ENCODE measurements around the gene CDHR2. TPM values are rescaled to one million over a fixed set of nuclear protein-coding genes. Genes with fewer than 3 reads are reported as not detected.
"Not testable (repeated sequence)": the region's sequence is repeated elsewhere in the genome, so short reads cannot be mapped to it uniquely, and the experiment has no call there.

The CDHR2 gene
- total RNA-seq, 1 donor from 2014 or later, result under 0.01 TPM

DNA sequence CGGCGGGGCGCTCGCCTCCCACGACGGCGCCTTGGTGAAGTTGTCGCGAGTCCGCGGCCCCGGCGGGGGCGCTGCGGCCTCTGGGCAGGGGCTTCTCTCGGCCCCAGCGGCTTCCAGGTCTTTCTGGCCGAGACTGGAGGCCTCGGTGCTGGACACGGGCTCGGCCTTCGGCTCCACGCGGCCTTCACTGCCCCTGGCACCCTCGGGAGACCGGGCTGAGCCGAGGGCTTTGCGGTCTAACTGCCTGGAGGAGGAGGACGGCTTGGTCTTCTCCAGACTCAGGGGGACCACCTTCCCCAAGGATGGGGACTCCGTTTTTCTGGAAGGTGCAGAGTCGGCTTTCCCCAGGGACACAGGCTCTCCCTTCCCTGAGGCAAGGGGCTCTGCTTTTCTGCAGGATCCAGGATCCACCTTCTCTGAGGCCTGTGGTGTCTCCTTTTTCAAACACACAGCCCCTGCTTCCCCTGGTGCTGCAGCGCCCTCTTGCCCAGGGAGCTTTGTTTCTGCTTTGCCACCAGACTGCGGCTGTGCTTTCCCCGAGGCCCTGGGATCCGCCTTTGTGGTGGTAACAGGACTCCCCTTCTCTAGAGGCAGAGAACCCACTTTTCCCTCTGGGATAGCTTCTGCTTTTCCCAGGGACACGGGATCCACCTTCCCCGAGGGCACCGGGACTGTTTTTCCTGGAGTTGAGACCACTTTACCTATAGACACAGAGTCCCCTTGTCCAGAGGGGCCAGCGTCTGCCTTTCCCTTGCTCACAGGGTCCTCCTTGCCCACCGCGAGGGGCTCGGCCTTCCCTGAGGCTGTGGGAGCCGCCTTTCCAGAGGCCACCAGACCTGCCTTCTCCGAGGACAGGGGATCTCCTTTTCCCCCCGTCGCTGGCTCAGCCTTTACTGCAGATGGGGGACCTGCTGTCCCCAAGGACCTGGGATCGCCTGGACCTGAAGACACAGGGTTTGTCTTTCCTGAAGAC, 48.6 kb downstream of the CDHR2 start:
- DNase-seq, result no peak

DNA sequence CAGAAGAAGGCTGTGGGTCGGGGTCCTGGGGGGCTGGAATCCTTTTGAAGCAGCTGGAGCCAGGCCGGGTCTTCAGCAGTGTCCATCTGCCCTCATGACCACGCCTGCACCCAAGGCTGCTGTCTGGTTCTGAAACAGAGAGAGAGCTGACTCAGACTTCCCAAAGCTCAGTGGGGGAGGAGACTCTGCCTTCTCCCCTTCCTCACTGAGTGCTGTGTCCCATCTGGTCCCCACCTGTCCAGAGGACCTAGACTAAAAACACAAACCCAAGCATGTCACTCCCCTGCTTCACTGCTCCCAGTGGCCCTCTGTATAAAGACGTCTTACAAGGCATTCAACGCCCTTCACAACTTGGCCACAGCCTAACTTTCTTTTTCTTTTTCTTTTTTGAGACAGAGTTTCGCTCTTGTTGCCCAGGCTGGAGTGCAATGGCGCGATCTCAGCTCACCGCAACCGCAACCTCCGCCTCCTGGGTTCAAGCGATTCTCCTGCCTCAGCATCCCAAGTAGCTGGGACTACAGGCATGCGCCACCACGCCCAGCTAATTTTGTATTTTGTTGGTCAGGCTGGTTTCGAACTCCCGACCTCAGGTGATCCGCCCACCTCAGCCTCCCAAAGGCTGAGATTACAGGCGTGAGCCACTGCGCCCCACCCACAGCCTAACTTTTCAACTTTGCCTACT, 50.7 kb downstream of the CDHR2 start:
- not testable (repeated sequence) for DNase-seq

DNA sequence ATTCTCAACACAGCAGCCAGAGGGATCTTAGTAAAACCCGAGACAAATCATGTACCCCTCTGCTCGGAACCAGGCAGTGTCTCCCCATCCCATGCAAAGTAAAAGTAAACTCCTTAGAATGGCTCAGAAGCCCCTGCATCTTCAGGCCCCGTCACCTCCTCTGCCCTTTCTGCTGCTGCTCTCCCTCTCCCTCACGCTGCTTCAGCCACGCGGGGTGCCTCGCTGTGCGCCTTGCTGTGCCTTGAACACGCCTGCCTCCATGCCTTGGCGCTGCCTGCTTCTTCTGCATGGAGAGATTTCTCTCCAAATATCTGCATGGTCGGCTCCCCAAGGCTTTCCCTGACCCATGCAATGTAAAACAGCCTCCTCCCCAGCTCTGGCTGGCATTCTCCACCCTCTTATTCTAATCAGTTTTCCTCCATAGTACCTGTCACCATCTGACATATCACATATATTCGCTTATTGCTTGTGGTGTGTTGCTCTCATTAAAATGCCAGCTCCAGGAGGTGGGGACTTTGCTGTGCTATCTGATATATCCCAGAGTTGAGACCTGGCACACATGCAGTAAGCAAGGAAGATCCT, 52.9 kb downstream of the CDHR2 start:
- no peak for DNase-seq

DNA sequence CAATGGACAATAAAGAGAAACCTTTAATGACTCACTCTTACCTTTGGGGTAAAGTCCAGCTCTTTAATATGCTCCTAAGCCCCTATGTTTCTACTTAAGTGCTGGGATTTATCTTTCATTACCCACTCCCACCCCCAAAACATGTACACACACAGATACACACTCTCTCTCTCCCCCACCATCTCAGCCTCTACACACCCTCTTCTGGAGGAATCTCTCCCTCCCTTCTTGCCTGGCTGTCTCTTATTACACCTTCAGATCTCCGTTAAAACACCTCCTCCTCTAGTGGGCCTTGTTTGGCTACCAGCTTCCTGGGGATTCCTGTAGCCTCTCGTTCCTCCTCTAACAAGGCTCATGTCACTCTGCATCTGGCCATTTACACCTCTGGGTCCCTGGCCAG, 53.9 kb downstream of the CDHR2 start:
- no peak for DNase-seq

DNA sequence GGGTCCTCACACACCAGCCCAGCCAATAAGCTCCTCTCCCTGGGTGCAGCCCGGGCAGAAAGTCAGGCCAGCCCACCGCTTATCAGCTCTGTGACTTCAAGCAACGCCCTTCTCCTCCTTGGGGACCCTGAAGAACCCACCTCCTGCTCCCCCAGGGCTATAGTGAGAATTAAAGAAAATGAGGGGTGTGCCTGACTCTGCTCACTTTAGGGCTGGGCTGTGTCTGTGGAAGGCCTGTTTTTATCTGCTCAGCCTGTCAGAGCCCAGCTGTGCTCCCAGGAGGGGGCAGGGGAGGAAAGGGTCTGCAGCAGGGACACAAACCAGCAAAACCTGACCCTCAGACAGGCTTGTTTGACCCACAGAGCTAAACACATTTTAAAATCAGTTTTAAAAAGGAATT, 56.9 kb downstream of the CDHR2 start:
- DNase-seq, result no peak

DNA sequence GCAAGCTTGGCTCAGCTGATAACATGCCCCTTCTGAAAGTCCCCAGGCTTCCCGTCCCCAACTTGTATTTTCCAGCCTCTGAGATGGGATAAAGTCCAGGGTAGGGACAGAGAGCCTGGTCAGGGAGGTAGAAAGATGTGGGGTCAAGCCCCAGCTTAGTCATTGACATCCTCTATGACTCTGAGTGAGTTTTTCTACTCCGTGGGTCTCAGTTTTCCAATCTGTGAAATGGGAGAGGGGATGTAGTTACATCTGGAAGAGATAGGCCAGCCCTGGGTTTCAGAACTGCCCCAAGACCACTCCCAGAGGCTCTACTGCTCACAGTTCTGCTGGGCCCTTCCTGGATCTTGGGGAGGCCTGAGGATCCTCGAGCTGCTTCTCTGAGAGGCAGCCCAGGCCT, 57.7 kb downstream of the CDHR2 start:
- no peak for DNase-seq

DNA sequence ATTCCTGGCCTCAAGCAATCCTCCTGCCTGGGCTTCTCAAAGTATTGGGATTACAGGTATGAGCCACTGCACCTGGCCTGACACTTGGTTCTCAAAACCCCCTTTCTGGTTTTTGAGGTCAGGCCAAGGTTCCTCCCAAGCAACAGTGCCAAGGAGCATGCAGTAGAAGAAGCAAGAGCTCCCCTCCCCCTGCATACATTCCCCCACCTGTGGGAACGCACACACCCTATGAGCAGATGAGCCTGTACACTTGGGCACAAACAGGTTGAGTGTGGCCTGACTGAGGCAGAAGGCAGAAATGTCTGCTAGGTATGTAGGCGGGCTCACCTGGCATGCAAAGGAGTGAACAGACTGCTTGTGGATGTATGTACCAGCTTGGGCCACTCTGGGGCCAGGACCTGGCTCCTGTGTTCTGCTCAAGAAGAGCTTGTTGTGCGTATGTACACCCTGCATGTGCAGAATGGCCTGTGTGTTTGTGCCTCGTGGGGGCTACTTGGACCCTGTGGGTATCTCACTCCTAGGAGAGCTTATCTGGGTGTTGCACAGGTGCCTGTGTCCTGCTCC, 59.1 kb downstream of the CDHR2 start:
- no peak for DNase-seq

DNA sequence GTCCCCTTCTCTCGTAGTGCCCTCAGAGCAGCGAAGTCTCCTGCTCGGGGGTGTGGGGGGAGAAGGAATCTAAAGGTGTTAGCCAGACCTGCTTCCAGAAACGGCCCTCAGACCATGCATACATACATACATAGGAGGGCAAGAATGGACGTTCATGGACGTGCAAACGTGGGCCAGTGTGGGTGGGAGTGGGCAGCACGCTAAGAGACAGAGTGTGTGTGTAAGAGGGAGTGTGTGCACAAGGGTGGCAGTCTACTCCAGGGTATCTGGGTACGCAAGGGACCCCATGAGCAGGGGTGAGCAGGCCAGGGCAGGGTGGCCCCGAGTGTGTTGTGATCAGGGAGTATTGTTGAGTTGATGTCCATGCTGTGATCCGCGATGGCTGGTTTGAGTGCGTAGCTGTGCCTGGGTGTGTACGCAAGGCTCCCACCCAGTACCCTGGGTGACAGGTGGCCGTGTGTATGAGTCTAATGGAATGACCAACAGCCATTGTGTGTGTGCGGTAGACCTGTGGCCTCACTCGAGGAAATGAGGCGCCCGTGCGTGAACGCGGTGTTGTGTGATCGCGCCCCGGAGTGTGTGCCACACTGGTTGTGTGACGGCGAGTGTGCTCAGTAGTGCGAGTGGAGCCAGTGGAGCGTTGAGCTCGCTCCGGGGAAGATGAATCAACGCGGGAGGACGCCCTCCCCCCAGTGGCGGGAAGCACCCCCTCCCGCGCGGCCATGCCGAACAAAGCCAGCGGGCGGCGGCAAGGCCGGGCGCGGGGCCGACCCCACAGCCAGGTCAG, 60.0 kb downstream of the CDHR2 start:
- DNase-seq, result peak; percentile 43

DNA sequence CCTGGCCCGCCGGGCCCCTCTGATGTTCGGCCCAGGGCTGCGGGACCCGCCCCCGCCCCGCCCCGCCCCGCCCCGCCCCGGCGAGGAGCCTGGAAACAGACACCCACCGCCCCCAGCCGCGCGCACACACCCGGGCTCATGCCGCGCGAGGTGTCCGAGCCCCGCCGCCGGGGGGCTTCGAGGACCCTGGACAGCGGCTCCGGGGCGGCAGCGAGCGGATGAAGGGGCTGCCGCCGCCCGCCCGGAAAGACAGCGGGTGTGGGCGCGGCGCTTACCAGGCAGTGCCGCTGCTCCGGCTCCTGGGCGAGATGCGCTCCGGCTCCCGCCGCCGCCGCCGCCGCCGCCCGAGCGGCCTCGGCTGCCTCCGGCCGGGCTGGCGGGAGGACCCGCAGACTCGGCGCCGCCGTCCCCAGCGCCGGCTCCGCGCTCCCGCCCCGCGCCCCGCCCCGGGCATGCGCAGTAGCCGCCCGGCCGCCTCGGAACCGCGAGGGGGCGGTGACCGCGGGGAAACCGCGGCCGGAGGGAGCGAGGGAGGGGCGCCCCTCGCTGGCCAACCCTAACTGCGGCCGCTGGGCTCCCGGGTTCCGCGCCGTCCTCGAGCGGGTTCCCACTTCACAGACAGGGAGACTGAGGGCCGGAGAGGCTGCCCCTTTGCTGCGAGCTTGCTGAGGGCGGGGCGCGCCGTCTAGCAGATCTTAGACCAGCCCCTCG, 60.7 kb downstream of the CDHR2 start, which contains the start of gene GPRIN1:
TSS of gene GPRIN1 (minus strand) at position 433 of the 711 bp plus-strand sequence. CDS start 10,322 bp downstream, outside the sequence.
- peak; percentile 71 for DNase-seq

DNA sequence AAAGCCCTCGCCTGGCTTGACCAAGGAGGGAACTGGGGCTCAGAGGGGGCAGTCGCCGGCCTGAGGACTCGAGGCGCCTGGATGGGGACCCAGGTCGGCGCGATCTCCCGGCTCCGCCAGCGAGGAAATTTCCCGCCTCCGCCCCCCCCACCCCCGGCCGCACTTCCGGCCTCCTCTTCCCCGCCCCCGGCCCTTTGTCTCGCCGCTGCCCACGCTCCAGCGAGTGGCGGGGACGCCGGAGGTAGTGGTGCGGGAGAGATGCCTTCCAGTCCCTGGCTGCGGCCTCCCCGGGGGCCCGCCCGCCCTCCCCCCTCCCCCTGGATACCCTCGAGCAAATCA, 61.3 kb downstream of the CDHR2 start:
- DNase-seq, result no peak

DNA sequence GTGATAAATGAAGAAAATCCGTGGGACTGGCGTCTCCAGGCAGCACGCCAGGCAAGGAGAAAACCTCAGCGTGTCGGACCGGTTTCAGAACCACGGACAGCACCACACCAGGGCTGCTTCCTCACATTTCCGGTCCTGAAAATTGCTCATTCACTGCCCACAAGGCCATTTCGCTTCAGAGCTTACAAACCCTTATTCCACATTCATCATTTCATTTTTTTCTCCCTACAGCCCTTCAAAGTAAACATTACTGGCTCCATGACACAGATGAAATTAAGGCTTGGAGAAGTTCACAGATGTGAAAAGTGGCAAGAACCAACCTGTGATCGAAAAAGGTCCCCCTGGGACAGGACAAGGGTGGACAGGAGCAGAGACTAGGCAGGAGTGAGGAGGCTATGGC, 62.3 kb downstream of the CDHR2 start:
- DNase-seq, result peak; percentile 94

DNA sequence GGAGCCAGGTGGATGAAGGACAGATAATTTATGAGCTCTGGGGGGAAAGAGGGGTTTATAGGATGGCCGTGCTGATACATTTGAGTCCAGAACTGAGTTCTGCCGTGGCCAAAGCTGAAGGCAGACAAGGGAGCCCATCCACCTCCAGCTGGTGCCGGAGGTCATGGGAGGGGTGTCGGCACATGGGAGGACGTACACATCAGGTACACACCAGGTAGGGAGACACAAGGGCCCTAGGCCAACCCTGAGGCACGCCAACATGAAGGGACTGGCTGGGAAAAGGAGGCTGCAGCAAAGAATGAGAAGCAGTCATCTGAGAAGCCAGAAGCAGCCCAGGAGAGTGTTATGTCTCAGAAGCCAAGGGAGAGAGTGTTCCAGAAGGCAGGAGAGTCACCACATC, 62.9 kb downstream of the CDHR2 start:
- no peak for DNase-seq

DNA sequence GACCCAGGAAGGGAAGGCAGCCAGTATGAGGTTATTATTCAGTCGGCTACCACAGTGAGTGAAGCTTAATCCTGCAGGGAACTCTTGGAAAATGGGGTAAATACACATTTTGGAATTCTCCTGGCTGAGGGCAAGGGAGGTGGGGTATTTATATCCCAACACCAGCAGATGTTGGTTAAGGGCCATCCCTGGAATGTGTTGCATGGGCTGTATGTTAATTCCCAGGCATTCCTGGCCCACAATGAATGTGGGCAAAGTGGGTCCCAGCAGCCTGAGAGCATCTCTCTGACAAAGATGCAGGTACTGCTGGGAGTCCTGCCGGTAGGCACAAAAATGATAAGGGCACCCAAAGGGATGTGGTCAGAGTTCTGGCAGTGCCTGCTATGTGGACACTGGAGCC, 63.7 kb downstream of the CDHR2 start:
- no peak for DNase-seq

DNA sequence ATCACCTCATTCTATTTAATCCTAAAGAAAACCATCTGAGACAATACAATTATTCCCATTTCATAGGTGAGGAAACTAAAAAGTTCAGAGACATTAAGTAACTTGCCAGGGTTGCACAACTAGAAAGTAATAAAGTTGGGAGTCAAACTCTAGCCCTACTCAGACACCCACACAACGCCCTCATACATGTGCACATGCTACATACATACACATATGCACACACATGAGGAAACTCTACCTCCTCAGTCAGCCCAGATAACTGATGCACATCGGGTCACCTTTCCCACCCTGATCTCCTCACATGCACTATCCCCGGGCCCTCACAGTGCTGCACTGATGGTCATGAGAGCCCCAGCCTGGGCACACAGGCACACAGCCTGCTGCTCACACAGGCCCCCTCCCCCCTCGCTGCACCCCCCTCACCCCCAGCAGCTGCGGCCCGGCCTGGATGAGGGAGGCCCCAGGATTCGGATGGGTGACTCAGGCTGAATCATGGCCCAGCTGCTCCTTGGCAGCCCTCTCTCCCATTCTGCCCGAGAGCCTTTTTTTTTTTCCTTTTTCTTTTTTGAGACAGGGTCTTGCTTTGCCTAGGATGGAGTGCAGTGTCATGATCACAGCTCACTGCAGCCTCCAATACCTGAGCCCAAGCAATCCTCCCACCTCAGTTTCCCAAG, 65.8 kb downstream of the CDHR2 start:
- DNase-seq, result peak; percentile 88

DNA sequence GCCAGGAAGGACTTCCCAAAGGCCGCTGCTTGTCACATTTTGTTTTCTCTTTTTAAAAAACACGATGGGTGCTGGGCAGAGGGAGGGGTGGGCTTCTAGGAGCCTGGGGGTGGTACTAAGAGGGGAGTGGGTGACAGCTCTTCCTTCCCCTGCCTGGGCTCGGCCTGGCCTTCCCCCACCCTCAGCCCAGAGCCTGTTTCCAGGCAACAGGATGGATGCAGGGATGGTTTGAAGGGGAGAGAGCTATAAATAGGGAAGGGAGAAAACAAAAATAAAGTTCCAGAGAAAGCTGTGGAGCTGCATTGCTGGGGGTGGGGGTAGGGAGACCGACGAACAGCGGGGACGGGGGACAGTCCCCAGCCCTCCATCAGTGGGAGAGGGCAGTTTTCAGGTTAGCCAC, 67.4 kb downstream of the CDHR2 start:
- no peak for DNase-seq

DNA sequence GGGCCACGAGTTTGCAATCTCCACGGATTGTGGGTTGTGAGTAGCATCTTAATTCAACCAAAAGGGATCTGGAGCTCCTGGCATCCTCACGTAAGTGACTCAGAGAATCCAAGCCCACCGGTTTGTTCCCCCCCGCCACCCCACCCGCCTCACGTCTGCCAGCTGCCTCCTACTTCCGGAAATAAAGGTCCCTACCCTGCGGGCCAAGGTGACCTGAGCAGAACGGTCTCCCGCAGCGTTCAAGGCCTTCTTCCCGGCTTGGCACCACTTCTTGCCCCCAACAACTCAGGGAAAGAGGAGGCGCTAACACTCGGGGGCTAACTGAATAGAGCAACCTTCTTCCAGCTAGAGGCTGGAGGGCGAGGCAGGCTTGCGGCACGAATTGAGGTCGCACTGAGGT, 69.6 kb downstream of the CDHR2 start:
- no peak for DNase-seq

DNA sequence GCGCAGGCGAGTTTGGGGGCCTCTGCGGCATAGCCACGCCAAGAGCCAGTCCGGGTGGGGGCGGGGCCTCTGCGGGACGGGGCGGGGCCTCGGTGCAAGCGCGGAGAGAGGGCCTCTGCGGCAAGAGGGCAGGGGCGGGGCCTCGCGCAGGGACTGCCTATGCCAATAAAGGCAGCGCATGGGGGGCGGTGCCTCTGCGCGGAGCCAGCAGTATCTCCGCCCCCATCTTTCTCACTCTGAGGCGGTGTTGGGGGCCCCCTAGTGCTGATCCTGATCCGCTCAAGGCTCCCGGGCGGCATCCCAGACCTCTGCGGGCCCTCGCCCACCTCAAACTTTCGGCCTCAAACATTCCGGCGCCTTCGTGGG, 70.0 kb downstream of the CDHR2 start:
- DNase-seq, result peak; percentile 93

DNA sequence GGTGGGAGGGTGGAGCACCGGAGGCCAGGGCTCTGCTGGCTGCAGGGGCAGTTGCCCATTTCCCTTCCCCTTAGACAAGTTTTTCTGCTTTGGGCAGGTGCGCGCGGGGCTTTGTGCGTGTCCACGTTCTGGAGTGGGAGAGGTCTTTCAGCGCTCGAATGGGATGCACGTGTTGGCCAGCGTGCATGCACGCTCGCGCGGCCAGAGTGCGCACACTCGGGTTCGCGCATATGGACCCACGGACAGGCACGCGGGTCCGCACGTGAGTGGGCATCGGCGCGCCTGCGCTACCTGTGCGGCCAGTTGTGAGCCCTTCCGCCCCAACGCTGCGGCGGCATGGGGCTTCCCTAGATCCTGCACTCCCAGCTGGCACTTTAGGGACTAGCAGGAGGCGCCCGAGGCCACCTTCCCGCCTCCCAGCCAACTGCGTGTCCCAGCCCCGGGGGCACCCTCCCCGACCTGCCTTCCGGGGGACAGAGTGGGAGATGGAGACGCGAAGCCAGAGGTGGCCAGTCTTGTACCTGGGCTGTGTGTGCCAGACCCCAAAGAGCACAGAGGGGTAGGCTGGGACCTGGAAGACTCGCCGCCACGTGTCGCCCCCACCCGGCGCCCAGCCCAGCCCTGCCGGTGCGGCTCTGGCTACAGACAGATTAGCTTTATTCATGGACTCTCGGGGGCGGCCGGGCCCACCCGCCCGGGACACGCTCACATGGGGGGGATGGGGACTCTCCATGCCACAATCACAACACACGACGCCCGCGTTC, 70.6 kb downstream of the CDHR2 start:
- no peak for DNase-seq

DNA sequence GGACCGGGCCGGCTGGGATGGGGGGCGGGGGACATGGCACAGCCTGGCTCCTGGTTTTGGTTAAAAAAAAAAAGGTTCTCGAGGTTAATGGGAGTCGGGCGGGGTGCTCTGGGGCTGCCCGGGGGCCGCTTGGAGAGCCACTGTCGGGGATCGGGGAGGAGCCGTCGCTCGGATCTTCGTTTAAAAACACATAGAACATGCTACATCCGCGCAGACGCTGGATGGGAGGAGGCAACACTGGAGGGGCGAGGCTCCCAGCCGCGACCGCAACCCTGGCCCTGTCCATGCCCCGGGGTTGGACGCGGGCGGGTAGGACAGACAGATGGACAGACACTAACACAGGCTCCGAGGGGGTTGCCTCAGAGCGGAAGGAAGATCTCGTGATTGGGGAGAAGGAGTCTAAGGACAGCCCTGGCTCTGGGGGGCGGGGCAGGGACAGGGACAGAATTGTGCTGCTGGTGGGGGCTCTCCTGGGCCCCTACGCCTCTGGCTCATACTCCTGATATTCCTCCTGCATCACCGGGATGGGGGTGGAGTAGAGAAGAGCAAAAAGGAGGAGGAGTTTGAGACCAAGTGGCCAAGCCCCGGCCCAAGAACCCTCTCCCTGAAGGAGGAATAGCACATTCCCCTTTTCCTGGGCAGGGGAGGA, 71.3 kb downstream of the CDHR2 start:
- no peak for DNase-seq

DNA sequence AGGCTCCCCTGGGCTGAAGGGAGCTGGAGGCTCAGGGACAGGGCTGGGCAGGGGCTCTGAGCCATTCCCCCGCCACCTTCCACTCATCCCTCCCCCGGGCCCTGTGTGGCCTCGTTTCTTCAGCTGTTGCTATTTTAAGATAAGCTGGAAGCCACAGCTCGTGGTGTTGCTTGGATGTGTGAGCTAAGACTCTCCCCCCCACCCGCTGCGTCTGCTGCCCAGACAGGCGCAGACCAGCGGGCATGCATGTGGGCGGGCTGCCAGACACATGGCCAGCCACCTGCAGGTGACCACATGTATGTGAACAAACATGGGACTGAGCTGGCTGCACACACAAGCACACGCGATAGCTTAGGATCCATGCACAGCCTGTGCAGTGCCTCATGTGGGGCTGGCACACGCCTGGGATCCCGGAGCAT, 72.5 kb downstream of the CDHR2 start:
- no peak for DNase-seq

Measured in dermis blood vessel endothelial cell (primary cell).